B cell (primary cell): ENCODE data around the gene ZNF438. TPM values are rescaled to one million over a fixed set of nuclear protein-coding genes. Genes with fewer than 3 reads are reported as not detected.

Experiments used
- ATAC-seq: fragments of 200-7000 bp; cut with Tn5 transposase; one replicate; pipeline ENCODE4 v1.10.0; 2021; ENCODE audit warnings: low read depth, mild to moderate bottlenecking, moderate number of reproducible peaks, moderate library complexity
- CTCF ChIA-PET: fragments of 350-600 bp; sonication (Branson Sonifier 250); formaldehyde crosslinking; loops from one replicate; lab custom pipeline; 2021; ENCODE audit warnings: antibody characterized with exemption, inconsistent platforms; lab: Charles Lee
- POLR2A ChIA-PET: fragments of 350-600 bp; sonication (Branson Sonifier 250); formaldehyde crosslinking; loops from one replicate; lab custom pipeline; 2021; ENCODE audit warnings: antibody characterized with exemption; lab: Charles Lee
- DNase-seq: peaks from one replicate; pipeline ENCODE4 v3.0.0; 2013
- H2AFZ ChIP-seq: 2 replicates; pipeline ENCODE4 v1.6.1; 2012; ENCODE audit warnings: mild to moderate bottlenecking, low read depth, low read length; ENCODE audit not compliant: insufficient read depth, poor library complexity, severe bottlenecking
- H3K27ac ChIP-seq, 2 donors: 1 replicate in 1 of 2; 2 replicates in 1 of 2; pipeline ENCODE4 v1.5.1; 2012 to 2013; ENCODE audit warnings: low read length in 2 of 2, mild to moderate bottlenecking in 2 of 2, moderate library complexity in 1 of 2
- H3K27me3 ChIP-seq, 4 experiments: fragments of 200-600 bp in 1 of 4; sonication (generic) in 1 of 4; replicated peaks in 1 of 4; 1 replicate in 2 of 4; 2 replicates in 2 of 4; pipeline versions ENCODE4 v1.6.1 to v1.7.0; 2013 to 2016; ENCODE audit warnings: low read length in 3 of 4, mild to moderate bottlenecking in 2 of 4, mixed read lengths in 1 of 4, moderate library complexity in 1 of 4; ENCODE audit not compliant: insufficient read depth in 4 of 4, control insufficient read depth in 3 of 4; ENCODE audit errors: control extremely low read depth in 1 of 4
- H3K36me3 ChIP-seq, 2 experiments: replicated peaks in 1 of 2; 1 replicate in 1 of 2; 2 replicates in 1 of 2; pipeline versions ENCODE4 v1.6.1 to v1.7.1; 2013; ENCODE audit warnings: low read length in 1 of 2; ENCODE audit not compliant: insufficient read depth in 2 of 2, control insufficient read depth in 1 of 2; ENCODE audit errors: control extremely low read depth in 1 of 2, extremely low read depth in 1 of 2
- H3K4me1 ChIP-seq, 2 donors: fragments of 200-600 bp in 1 of 2; sonication (generic) in 1 of 2; 1 replicate in 1 of 2; 2 replicates in 1 of 2; pipeline versions ENCODE4 v1.5.1 to v1.6.1; 2013 to 2017; ENCODE audit warnings: low read length in 2 of 2; ENCODE audit not compliant: control insufficient read depth in 2 of 2, insufficient read depth in 2 of 2
- H3K4me2 ChIP-seq: replicated peaks from 2 replicates; pipeline ENCODE3; 2012; ENCODE audit warnings: mild to moderate bottlenecking, low read depth, low read length; ENCODE audit not compliant: poor library complexity, severe bottlenecking
- H3K4me3 ChIP-seq, 5 experiments: fragments of 200-600 bp in 1 of 5; sonication (generic) in 1 of 5; 1 replicate in 3 of 5; 2 replicates in 2 of 5; pipeline versions ENCODE4 v1.5.1 to v1.7.0; 2011 to 2016; ENCODE audit warnings: low read length in 4 of 5, mild to moderate bottlenecking in 4 of 5, low read depth in 2 of 5, control low read depth in 1 of 5, moderate library complexity in 1 of 5; ENCODE audit not compliant: insufficient read depth in 1 of 5; ENCODE audit errors: control extremely low read depth in 1 of 5, extremely low read depth in 1 of 5
- H3K79me2 ChIP-seq: fragments of 200-600 bp; sonication (generic); one replicate; pipeline ENCODE4 v1.6.0; 2016; ENCODE audit warnings: low read length; ENCODE audit not compliant: control insufficient read depth, insufficient read depth
- H3K9ac ChIP-seq: fragments of 200-600 bp; sonication (generic); 2 replicates; pipeline ENCODE4 v1.6.1; 2017; ENCODE audit warnings: mild to moderate bottlenecking, low read length, moderate library complexity
- H3K9me3 ChIP-seq, 3 donors: one replicate each; pipeline versions ENCODE4 v1.6.1 to v1.7.1; 2013; ENCODE audit warnings: low read length in 2 of 3; ENCODE audit not compliant: control insufficient read depth in 2 of 3, insufficient read depth in 1 of 3; ENCODE audit errors: control extremely low read depth in 1 of 3
- H4K20me1 ChIP-seq: 2 replicates; pipeline ENCODE4 v1.6.0; 2012; ENCODE audit warnings: mild to moderate bottlenecking, low read length; ENCODE audit not compliant: insufficient read depth, control insufficient read depth, poor library complexity, severe bottlenecking
- H3K27ac Mint-ChIP-seq: one replicate; pipeline ENCODE4 v1.8.0; 2021; ENCODE audit warnings: mixed read lengths
- H3K27me3 Mint-ChIP-seq: one replicate; pipeline ENCODE4 v1.8.0; 2021; ENCODE audit warnings: mixed read lengths
- H3K4me1 Mint-ChIP-seq: one replicate; pipeline ENCODE4 v1.8.0; 2021; ENCODE audit warnings: mixed read lengths
- H3K4me3 Mint-ChIP-seq: one replicate; pipeline ENCODE4 v1.8.0; 2021; ENCODE audit warnings: mixed read lengths
- H3K9me3 Mint-ChIP-seq: one replicate; pipeline ENCODE4 v1.8.0; 2022; ENCODE audit warnings: mixed read lengths; ENCODE audit not compliant: insufficient read depth
- CTCF ChIP-seq: fragments of 200-600 bp; IDR thresholded peaks from one replicate; pipeline ENCODE4 v1.8.0; 2022; ENCODE audit warnings: antibody characterized with exemption, mild to moderate bottlenecking
- EZH2 ChIP-seq: IDR thresholded peaks from 2 replicates; pipeline ENCODE4 v1.6.1; 2012; ENCODE audit warnings: borderline replicate concordance, low read depth, mild to moderate bottlenecking, moderate library complexity, low read length; ENCODE audit not compliant: insufficient read depth, poor library complexity, severe bottlenecking
- WGBS: methylation state at CpG from one replicate; pipeline ENCODE4 v1.1.5; 2013; ENCODE audit warnings: missing lambda C conversion rate; ENCODE audit not compliant: insufficient coverage; 5-methylcytosine and 5-hydroxymethylcytosine counted together
- intact Hi-C: fragments of 100-400 bp; cut with micrococcal nuclease; formaldehyde crosslinking; loops from one replicate; pipeline ENCODE4 v1.10.0; 2022
- polyA plus RNA-seq: library from polyadenylated mRNA; depleted of rRNA; stranded (reverse); fragments of >200 nt; gene quantifications from 2 replicates; pipeline ENCODE4 v1.2.3, GENCODE V29; 2012
- total RNA-seq, 2 donors: library from RNA; stranded (reverse); fragments of 120-200 nt in 1 of 2; gene quantifications; 1 replicate in 1 of 2; 2 replicates in 1 of 2; pipeline versions ENCODE4 v1.2.3 to v1.2.4, GENCODE V29; 2013 to 2022

Gene ZNF438
- total and polyA plus RNA-seq, 2 donors (not counting 1 experiment from before 2014, with no cell fraction given), result 2.0 to 3.7 TPM

GRCh38 chr10:31069411-31069810 lies 37.7 kb upstream of the ZNF438 start:
- H3K9ac ChIP-seq, result no peak overlapping the region
- H3K27me3 Mint-ChIP-seq, result peaks cover 46% of the 10 kb centered on the region
- H3K27ac ChIP-seq, result no peak overlapping the region
- H2AFZ ChIP-seq, result no peak overlapping the region
- H3K79me2 ChIP-seq, result no peaks in the 10 kb centered on the region
- no peak overlapping the region for H3K4me2 ChIP-seq
- H3K27ac Mint-ChIP-seq, result no peak overlapping the region
- no peak for ATAC-seq
- no peaks in the 10 kb centered on the region for H3K9me3 Mint-ChIP-seq
- no peaks in the 10 kb centered on the region for H3K36me3 ChIP-seq
- H3K27me3 ChIP-seq, result no peaks in the 10 kb centered on the region
- H4K20me1 ChIP-seq, result no peaks in the 10 kb centered on the region
- no peak overlapping the region for H3K4me3 Mint-ChIP-seq
- no peaks in the 10 kb centered on the region for H3K4me1 ChIP-seq
- no peak overlapping the region for H3K4me3 ChIP-seq
- intact Hi-C loops, result no loop called here
- TF ChIP-seq CTCF, result no peak
- no peak for TF ChIP-seq EZH2
- CTCF ChIA-PET, result no interaction called here
- H3K4me1 Mint-ChIP-seq, result no peaks in the 10 kb centered on the region
- no peak for DNase-seq
- POLR2A ChIA-PET, result no interaction called here
- no peaks in the 10 kb centered on the region for H3K9me3 ChIP-seq
- 100% methylated on average over 2 of the region's 3 CpGs for WGBS

- DNase-seq (no peak), ATAC-seq (no peak)
- Histone ChIP-seq H3K9me3 (no peaks in the 10 kb centered on the region), H3K79me2 (no peaks in the 10 kb centered on the region), H3K36me3 (no peaks in the 10 kb centered on the region), H3K4me1 (no peaks in the 10 kb centered on the region), H4K20me1 (no peaks in the 10 kb centered on the region), H3K9ac (no peak overlapping the region), H3K27me3 (no peaks in the 10 kb centered on the region), H3K4me3 (no peak overlapping the region), H2AFZ (no peak overlapping the region), H3K4me2 (no peak overlapping the region), H3K27ac (no peak overlapping the region)
- Mint-ChIP-seq H3K27me3 (peaks cover 44% of the 10 kb centered on the region), H3K9me3 (no peaks in the 10 kb centered on the region), H3K4me3 (no peak overlapping the region), H3K4me1 (no peaks in the 10 kb centered on the region), H3K27ac (no peak overlapping the region)
- ChIA-PET POLR2A (no interaction called here), CTCF (no interaction called here)
- 100% methylated on average over 1 of the region's 2 CpGs for WGBS
- intact Hi-C loops, result no loop called here
- TF ChIP-seq EZH2 (no peak), CTCF (no peak)
Measured at GRCh38 chr10:31064348-31064747, 32.7 kb upstream of the ZNF438 start.
